Endothelial cell of umbilical vein (primary cell): Measurements from ENCODE around the gene CDH20. TPM values are rescaled to one million over a fixed set of nuclear protein-coding genes. Genes with fewer than 3 reads are reported as not detected.

Experiments used
- BruUV-seq: library from RNA; stranded (reverse); fragments of 400-500 nt; replicated peaks from 2 replicates; lab custom pipeline; 2021; lab: Mats Ljungman, UMichigan
- CTCF ChIA-PET: fragments of 300-600, 350-600 bp; sonication (Branson Sonifier 250); formaldehyde crosslinking; loops from one replicate; lab custom pipeline; 2021; ENCODE audit warnings: antibody characterized with exemption, inconsistent platforms; lab: Charles Lee
- POLR2A ChIA-PET: fragments of 300-600, 350-600 bp; sonication (Branson Sonifier 250); formaldehyde crosslinking; loops from one replicate; lab custom pipeline; 2021; ENCODE audit warnings: antibody characterized with exemption, inconsistent platforms; lab: Charles Lee
- DNase-seq: peaks from one replicate; pipeline ENCODE4 v3.0.0-alpha.2; 2011; ENCODE audit warnings: low read depth, low spot score
- FAIRE-seq: peaks from 2 replicates; lab custom pipeline; 2011; peaks lifted over from hg19 to GRCh38; lab: Jason Lieb, UNC
- H2AFZ ChIP-seq: 2 replicates; pipeline ENCODE4 v1.6.0; 2012; ENCODE audit warnings: low read depth, low read length, control low read depth, inconsistent platforms
- H3K27ac ChIP-seq: 2 replicates; pipeline ENCODE4 v1.5.1; 2011; ENCODE audit warnings: low read depth, mild to moderate bottlenecking, control low read depth, low read length, moderate library complexity; ENCODE audit not compliant: insufficient read depth
- H3K27me3 ChIP-seq, 2 experiments: 2 replicates each; pipeline versions ENCODE4 v1.6.0 to v1.6.1; 2011; ENCODE audit warnings: low read length in 2 of 2, mixed read lengths in 1 of 2; ENCODE audit not compliant: control insufficient read depth in 2 of 2, insufficient read depth in 2 of 2
- H3K36me3 ChIP-seq, 2 experiments: 2 replicates in 1 of 2; 3 replicates in 1 of 2; pipeline ENCODE4 v1.5.1; 2011; ENCODE audit warnings: low read length in 2 of 2, mild to moderate bottlenecking in 1 of 2, moderate library complexity in 1 of 2; ENCODE audit not compliant: control insufficient read depth in 2 of 2, insufficient read depth in 2 of 2; ENCODE audit errors: extremely low read depth in 1 of 2
- H3K4me1 ChIP-seq: 3 replicates; pipeline ENCODE4 v1.5.1; 2011; ENCODE audit warnings: mild to moderate bottlenecking, low read length; ENCODE audit not compliant: control insufficient read depth, insufficient read depth; ENCODE audit errors: extremely low read depth
- H3K4me2 ChIP-seq: 2 replicates; pipeline ENCODE4 v1.6.1; 2011; ENCODE audit warnings: low read length, control low read depth, mixed read lengths; ENCODE audit not compliant: insufficient read depth
- H3K4me3 ChIP-seq, 3 experiments: fragments of 200-600 bp in 1 of 3; sonication (generic), shearing (Covaris generic) in 1 of 3; replicated peaks in 1 of 3; 2 replicates each; pipeline ENCODE4 v1.5.1; 2011 to 2016; ENCODE audit warnings: control low read depth in 3 of 3, low read length in 3 of 3, mild to moderate bottlenecking in 2 of 3, inconsistent platforms in 1 of 3, low read depth in 1 of 3, moderate library complexity in 1 of 3; ENCODE audit not compliant: insufficient read depth in 1 of 3
- H3K79me2 ChIP-seq: 2 replicates; pipeline ENCODE4 v1.6.0; 2012; ENCODE audit warnings: low read length, inconsistent platforms; ENCODE audit not compliant: control insufficient read depth, insufficient read depth
- H3K9ac ChIP-seq: replicated peaks from 2 replicates; pipeline ENCODE3; 2011; ENCODE audit warnings: low read length, control low read depth; ENCODE audit not compliant: insufficient read depth; ENCODE audit errors: extremely low read depth
- H3K9me1 ChIP-seq: replicated peaks from 3 replicates; pipeline ENCODE4 v1.6.0; 2011; ENCODE audit warnings: mild to moderate bottlenecking, low read length; ENCODE audit not compliant: control insufficient read depth, insufficient read depth; ENCODE audit errors: extremely low read depth
- H3K9me3 ChIP-seq: replicated peaks from 2 replicates; pipeline ENCODE4 v1.5.1; 2012; ENCODE audit warnings: low read length, inconsistent platforms; ENCODE audit not compliant: control insufficient read depth, insufficient read depth
- H4K20me1 ChIP-seq: replicated peaks from 2 replicates; pipeline ENCODE3; 2011; ENCODE audit warnings: mild to moderate bottlenecking, low read length; ENCODE audit not compliant: control insufficient read depth, insufficient read depth; ENCODE audit errors: extremely low read depth
- EZH2 ChIP-seq: IDR thresholded peaks from 2 replicates; pipeline ENCODE4 v1.6.1; 2012; ENCODE audit warnings: borderline replicate concordance, low read depth, mild to moderate bottlenecking, moderate library complexity, low read length, inconsistent platforms; ENCODE audit not compliant: severe bottlenecking
- FOS ChIP-seq: IDR thresholded peaks from 2 replicates; pipeline ENCODE4 v1.6.1; 2011; ENCODE audit warnings: mild to moderate bottlenecking, low read length, moderate library complexity, borderline replicate concordance; ENCODE audit not compliant: insufficient read depth
- GATA2 ChIP-seq: IDR thresholded peaks from 2 replicates; pipeline ENCODE4 v1.7.0; 2011; ENCODE audit warnings: low read depth, mild to moderate bottlenecking, moderate library complexity, mixed read lengths, low read length; ENCODE audit not compliant: insufficient read length, insufficient read depth
- JUN ChIP-seq: IDR thresholded peaks from 2 replicates; pipeline ENCODE4 v1.6.1; 2011; ENCODE audit warnings: borderline replicate concordance, low read depth; ENCODE audit not compliant: insufficient read length, insufficient read depth
- MYC ChIP-seq: IDR thresholded peaks from one replicate; pipeline ENCODE4 v1.6.1; 2011; ENCODE audit warnings: mild to moderate bottlenecking, low read depth, low read length
- POLR2A ChIP-seq: IDR thresholded peaks from 2 replicates; pipeline ENCODE4 v1.6.1; 2012; ENCODE audit warnings: low read depth, mild to moderate bottlenecking, control low read depth, low read length
- POLR2AphosphoS5 ChIP-seq: IDR thresholded peaks from 2 replicates; pipeline ENCODE4 v1.6.1; 2012; ENCODE audit warnings: low read depth, mild to moderate bottlenecking, control low read depth, low read length, moderate library complexity; ENCODE audit not compliant: insufficient read depth
- dilution Hi-C: fragments of 300-500 bp; cut with MboI; formaldehyde crosslinking; loops from one replicate; pipeline ENCODE4 v1.15.0; 2019; ENCODE audit warnings: low sequenced_read_pairs; ENCODE audit not compliant: extremely low pct_ligation_motif_present
- intact Hi-C: fragments of 100-400 bp; cut with micrococcal nuclease; formaldehyde crosslinking; loops from one replicate; pipeline ENCODE4 v1.10.0; 2022
- polyA plus RNA-seq, 4 experiments: library from polyadenylated mRNA; depleted of rRNA in 3 of 4; stranded (reverse) in 3 of 4; unstranded in 1 of 4; fragments of >200 nt; gene quantifications; 2 replicates each; pipeline versions ENCODE4 v1.2.1 to v1.2.3, GENCODE V29; 2011 to 2012; ENCODE audit warnings: missing spikeins in 1 of 4
- total RNA-seq: library from RNA; stranded (reverse); gene quantifications from 2 replicates; pipeline ENCODE4 v1.2.3, GENCODE V29; 2021
- TF ChIP-seq, protein P1 (sequence below): IDR thresholded peaks from 2 replicates; pipeline ENCODE4 v1.6.1; 2011; ENCODE audit not compliant: insufficient read depth, insufficient read length
- TF ChIP-seq, protein P2 (sequence below), 2 donors: IDR thresholded peaks; 1 replicate in 1 of 2; 2 replicates in 1 of 2; pipeline ENCODE4 v1.5.1; 2011; ENCODE audit warnings: low read length in 2 of 2, mild to moderate bottlenecking in 2 of 2, moderate library complexity in 2 of 2, control low read depth in 1 of 2, inconsistent platforms in 1 of 2, low read depth in 1 of 2; ENCODE audit not compliant: insufficient read depth in 1 of 2; ENCODE audit errors: extremely low read depth in 1 of 2

The CDH20 gene
- total and polyA plus RNA-seq, 2 donors (not counting 3 experiments of a cell fraction or from before 2014, with no cell fraction given) = not detected

DNA sequence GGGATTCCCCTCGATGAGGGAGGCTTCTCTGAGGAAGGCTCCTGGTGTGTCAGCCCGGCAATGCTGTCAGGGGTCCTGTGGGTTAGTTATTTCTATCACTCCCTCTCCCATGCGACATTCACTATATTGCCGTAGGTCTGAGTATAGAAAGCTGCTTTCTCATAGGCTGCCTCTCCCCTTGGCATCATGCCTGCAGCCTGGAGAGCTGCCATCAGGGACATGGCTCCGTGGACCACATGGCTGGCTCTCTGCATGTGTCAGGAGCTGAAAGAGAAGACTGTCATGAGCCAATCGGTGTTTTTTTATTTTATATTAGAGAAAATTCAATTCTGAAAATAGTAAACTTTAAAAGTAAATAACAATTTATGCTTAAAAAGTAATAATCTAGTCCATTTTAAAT, 198.0 kb downstream of the CDH20 start:
- FAIRE-seq = no peak
- Histone ChIP-seq H2AFZ (no peak overlapping the region), H3K4me1 (no peaks in the 10 kb centered on the region), H3K27ac (no peak overlapping the region), H3K4me3 (no peak overlapping the region), H3K4me2 (no peak overlapping the region), H3K9me1 (no peaks in the 10 kb centered on the region), H3K27me3 (peaks cover 0 to 5% of the 10 kb centered on the region in 2 experiments), H3K9me3 (no peaks in the 10 kb centered on the region), H3K36me3 (no peaks in the 10 kb centered on the region), H4K20me1 (no peaks in the 10 kb centered on the region), H3K9ac (no peak overlapping the region), H3K79me2 (no peaks in the 10 kb centered on the region)
- TF ChIP-seq, protein P1, sequence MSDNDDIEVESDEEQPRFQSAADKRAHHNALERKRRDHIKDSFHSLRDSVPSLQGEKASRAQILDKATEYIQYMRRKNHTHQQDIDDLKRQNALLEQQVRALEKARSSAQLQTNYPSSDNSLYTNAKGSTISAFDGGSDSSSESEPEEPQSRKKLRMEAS = no peak
- TF ChIP-seq JUN (no peak), EZH2 (no peak), POLR2AphosphoS5 (no peak), POLR2A (no peak), GATA2 (no peak), MYC (no peak), FOS (no peak)
- TF ChIP-seq, protein P2, sequence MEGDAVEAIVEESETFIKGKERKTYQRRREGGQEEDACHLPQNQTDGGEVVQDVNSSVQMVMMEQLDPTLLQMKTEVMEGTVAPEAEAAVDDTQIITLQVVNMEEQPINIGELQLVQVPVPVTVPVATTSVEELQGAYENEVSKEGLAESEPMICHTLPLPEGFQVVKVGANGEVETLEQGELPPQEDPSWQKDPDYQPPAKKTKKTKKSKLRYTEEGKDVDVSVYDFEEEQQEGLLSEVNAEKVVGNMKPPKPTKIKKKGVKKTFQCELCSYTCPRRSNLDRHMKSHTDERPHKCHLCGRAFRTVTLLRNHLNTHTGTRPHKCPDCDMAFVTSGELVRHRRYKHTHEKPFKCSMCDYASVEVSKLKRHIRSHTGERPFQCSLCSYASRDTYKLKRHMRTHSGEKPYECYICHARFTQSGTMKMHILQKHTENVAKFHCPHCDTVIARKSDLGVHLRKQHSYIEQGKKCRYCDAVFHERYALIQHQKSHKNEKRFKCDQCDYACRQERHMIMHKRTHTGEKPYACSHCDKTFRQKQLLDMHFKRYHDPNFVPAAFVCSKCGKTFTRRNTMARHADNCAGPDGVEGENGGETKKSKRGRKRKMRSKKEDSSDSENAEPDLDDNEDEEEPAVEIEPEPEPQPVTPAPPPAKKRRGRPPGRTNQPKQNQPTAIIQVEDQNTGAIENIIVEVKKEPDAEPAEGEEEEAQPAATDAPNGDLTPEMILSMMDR (IDR thresholded peaks at IDR 0.05; ENCODE audit: extremely low read depth in 1 of 2, insufficient read depth in 1 of 2, low read depth in 1 of 2, low read length in 2 of 2) = no peak
- intact Hi-C loops (no loop called here), dilution Hi-C loops (no loop called here)
- POLR2A ChIA-PET = no interaction called here
- no peak for DNase-seq
- CTCF ChIA-PET = no interaction called here
- BruUV-seq = no TSS peak
